Umbilical cord (tissue), 2 donors: ENCODE results near the gene TSPAN18. TPM values are rescaled to one million over a fixed set of nuclear protein-coding genes. Genes with fewer than 3 reads are reported as not detected.
A peak's percentile ranks its signal among the peaks of the same experiment; 100 is the strongest.

ENCODE experiments used
- DNase-seq: peaks from one replicate; pipeline ENCODE4 v3.0.0-alpha.2; 2015; ENCODE audit warnings: low spot score
- total RNA-seq: library from RNA; depleted of rRNA; stranded (reverse); fragments of >200 nt; gene quantifications from one replicate; pipeline ENCODE4 v1.2.3, GENCODE V29; 2014; ENCODE audit warnings: low replicate concordance; ENCODE audit not compliant: insufficient read depth

TSPAN18 gene
- total RNA-seq, 1 donor from 2014 or later, result 20.5 TPM

GRCh38 chr11:44797051-44797450 is 70.3 kb downstream of the TSPAN18 start:
- DNase-seq, result no peak

GRCh38 chr11:44797886-44798606 is 71.3 kb downstream of the TSPAN18 start:
- DNase-seq, result peak; percentile 93

GRCh38 chr11:44798607-44798972 is 71.8 kb downstream of the TSPAN18 start:
- peak; percentile 63 for DNase-seq

DNA sequence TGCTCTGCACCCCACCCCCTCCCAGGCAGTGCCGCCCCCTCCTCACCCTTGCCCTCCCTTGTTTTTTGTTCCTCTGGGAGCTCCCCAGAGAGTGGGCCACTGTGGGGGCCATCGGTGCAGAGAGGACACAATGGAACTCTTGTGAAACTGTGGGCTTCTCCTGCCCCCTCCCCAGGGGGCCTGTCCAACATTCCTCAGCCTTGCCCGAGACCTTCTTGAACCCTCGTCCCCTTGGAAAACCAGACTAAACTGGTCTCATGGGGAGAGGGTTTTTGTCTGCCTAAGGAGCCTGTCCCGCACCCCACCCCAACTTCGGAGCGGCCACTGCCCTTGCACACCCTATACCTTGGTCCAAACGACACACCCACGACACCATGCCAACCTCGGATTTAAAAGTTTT is 72.2 kb downstream of the TSPAN18 start:
- DNase-seq, result no peak

- DNase-seq, result no peak
These were observed 75.6 kb downstream of the TSPAN18 start for GRCh38 chr11:44802347-44802746.

GRCh38 chr11:44803009-44803408 is 76.2 kb downstream of the TSPAN18 start:
- DNase-seq, result peak; percentile 56

GRCh38 chr11:44804449-44805437 is 78.0 kb downstream of the TSPAN18 start:
- peak; percentile 88 for DNase-seq

DNA sequence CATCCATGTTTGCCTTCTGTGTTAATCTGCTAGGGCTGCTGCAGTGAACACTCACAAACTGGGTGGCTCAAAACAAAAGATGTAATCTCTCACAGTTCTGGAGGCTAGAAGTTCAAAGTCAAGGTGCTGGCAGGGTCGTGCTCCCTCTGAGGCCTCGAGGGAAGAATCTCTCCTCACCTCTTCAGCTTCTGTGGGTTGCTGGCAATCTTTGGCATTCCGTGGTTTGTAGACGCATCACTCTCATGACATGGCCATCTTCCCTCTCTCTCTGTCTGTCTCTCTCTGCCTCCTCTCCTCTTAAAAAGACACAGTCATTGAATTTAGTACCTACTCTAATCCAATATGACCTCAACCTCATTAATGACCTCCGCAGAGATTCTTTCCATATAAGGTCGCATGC is 78.8 kb downstream of the TSPAN18 start:
- DNase-seq, result no peak

DNA sequence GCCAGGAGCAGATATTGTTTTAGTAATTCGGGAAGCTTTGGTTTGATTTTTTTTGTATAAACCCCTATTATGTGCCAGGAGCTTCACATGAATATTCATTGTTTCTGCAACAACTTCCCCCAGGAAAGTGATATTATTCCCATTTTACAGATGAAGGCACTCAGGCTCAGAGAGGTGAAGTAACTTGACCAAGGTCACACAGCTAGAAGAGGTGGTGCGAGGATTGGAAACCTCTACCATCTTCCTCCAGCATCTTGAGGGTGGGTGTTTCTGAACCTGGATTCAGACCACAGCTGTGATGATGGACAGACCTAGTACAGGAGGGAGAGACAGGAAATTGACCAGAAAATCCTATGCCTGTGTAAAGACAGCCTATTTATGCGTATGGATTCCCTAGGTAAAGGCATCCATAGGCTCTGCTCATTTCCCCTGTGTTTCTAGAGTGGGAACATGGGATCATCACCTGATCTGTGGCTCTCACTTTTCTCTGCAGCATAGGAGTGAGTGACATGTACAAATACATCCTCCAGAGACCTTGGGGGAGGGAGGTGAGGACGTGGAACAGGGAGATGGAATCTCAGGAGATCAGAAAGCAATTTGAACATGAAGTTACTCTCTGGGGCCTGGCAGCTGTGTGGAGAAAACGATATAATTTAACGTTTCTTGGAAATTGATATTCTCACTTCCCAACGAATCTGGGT is 81.4 kb downstream of the TSPAN18 start:
- DNase-seq, result no peak

GRCh38 chr11:44809283-44809682 is 82.5 kb downstream of the TSPAN18 start:
- DNase-seq, result no peak

DNA sequence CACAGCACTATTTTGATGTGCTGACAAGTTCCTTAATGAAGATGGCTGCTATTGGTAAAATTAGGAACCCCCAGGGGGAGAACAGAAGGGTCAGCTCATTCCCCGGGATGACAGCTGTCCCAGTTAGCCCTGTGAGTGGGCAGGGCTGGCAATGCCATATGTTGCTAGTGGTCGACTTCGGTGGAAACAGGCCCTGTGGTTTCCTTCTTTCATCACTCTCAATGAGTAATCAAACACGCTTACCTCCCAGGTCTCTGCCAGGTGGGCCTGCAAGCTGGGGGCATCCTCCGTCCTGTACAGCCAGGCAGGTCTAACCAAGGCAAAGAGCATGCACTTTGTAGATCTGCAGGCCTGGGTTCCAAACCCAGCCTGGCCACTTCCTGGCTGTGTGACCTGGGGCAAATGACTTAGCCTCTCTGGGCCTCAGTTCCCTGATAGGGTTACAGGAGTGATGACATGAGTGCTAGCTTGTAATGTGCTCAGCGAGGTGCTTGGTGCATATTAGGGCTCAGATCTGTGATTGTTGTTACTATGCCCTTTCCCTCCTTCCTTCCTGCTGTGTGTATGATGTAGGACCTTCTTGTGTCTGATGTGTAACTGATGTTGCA is 85.2 kb downstream of the TSPAN18 start:
- DNase-seq, result no peak

GRCh38 chr11:44812971-44813370 is 86.2 kb downstream of the TSPAN18 start:
- DNase-seq, result no peak

DNA sequence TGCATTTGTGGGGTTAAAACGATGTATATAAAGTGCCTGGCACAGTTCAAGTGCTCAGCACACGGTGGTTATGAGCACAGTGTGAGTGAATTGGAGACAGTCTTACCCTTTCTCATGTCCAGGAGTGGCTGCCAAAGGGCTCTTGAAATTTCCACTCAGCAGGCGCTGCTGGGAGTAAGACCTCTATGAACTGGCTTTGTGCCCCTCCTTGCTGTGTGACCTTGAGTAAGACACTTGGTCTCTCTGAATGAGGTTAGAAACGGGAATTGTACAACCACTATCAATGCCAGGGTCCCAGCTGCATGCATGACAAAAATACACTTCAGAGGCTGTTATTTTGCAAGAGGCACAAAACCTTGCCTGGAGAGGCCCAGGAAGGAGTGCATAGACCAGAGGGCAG is 86.6 kb downstream of the TSPAN18 start:
- no peak for DNase-seq

DNA sequence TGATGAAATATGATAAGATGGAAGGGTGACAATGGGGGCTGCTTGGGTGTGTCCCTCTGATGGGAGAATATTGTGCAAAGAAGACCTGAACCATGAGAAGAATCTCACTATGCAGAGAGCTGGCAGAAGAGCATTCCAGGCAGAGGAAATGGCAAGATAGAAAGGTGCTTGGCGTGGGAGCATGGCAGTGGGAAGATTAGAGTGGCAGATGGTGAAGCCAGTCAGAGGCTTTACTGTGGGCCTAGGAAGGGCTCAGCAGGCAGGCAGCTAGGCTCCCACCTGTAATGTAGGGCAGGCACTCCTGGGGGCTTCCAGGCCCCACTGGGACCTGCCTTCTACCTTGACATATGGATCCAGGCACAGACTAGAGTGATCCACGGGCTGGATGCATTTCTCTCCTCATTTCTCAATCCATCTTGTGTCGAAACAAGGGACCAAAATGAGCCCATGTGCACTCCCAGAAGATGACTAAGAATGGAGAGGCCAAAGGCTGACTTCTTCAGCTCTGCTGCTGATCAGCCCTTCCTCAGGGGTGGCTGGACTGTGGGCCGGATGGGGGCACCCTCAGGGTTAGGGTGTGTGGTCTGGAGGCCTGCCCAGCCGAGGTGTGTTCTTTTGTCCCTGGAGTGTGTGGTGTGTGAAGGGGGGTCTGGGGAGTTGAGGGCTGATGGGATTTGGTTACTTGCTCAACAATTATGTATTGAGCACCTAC is 88.3 kb downstream of the TSPAN18 start:
- no peak for DNase-seq

- DNase-seq, result no peak
These were observed 89.2 kb downstream of the TSPAN18 start for GRCh38 chr11:44815917-44816456.

GRCh38 chr11:44816761-44817160 is 90.0 kb downstream of the TSPAN18 start:
- DNase-seq, result no peak

DNA sequence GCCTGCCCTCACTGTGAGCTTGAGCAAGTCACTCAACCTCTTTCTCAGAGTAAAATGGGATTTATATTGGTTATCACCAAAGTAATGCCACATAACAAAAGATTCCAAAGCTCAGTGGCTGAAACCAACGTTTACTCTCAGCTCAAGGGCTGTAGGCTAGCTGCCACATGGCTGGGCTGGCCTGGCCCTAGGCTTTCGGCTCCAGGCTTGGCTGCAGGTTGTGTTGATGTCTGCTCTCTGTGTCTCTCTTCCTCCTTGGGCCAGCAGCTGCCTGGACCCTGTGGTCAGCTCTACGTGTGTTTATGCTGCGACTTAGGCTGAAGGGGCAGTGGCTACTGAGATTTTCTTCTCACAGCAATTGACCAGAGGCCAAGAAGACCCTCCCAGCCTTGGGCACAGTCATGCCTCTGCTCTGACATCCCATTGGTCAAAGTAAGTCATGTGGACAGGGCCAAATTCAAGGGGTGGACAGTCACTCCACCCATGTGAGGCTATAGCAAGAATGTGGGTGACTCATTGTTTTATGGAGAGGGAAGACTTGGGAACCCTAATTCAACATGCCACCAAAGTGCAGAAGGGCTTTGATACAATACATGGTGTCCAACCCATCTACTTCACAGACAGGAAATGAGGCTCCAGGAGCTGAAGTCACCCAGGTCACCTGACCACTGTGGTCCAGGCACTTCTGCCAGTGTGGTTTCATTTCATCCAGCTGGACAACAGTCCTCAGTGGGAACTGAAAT is 90.6 kb downstream of the TSPAN18 start:
- DNase-seq, result no peak

GRCh38 chr11:44818110-44818509 is 91.3 kb downstream of the TSPAN18 start:
- no peak for DNase-seq

- DNase-seq, result no peak
These were observed 92.6 kb downstream of the TSPAN18 start for GRCh38 chr11:44819346-44819745.

GRCh38 chr11:44822369-44822768 is 95.6 kb downstream of the TSPAN18 start:
- no peak for DNase-seq
